Esophagus squamous epithelium (tissue), 4 donors: ENCODE measurements around the gene EGFL6.

Experiments
- POLR2A ChIP-seq, 4 donors: fragments of 450-650 bp; IDR thresholded peaks; one replicate each; pipeline ENCODE4 v1.6.1; 2017; ENCODE audit warnings: antibody characterized with exemption in 4 of 4, mild to moderate bottlenecking in 4 of 4, moderate library complexity in 3 of 4
- TF ChIP-seq, protein P1 (sequence below), 6 experiments: fragments of 450-650 bp in 4 of 6; fragments of 200-600 bp in 2 of 6; sonication (generic) in 2 of 6; IDR thresholded peaks; one replicate each; pipeline ENCODE4 v1.5.1; 2016 to 2019; ENCODE audit warnings: antibody characterized with exemption in 6 of 6, mild to moderate bottlenecking in 4 of 6, moderate library complexity in 4 of 6

DNA sequence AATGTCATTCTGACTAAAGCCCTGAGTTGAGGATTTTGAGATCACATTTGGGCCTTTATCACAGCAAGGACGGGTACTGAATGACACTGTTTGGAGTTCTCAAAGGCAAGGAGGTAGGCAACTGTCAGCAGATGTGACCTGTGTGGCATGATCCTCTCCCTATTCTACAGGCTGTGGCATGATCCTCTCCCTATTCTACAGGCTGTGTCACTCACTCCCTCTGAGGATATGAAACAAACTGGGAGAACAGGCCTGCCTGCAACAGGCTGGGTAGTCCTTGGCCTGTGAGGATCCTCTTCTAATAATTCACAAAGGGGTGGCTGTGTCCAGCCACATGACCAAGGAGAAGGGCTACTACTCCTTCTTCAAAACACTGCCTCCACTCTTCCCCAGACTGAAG, 68.6 kb downstream of the EGFL6 start:
- TF ChIP-seq, protein P1, sequence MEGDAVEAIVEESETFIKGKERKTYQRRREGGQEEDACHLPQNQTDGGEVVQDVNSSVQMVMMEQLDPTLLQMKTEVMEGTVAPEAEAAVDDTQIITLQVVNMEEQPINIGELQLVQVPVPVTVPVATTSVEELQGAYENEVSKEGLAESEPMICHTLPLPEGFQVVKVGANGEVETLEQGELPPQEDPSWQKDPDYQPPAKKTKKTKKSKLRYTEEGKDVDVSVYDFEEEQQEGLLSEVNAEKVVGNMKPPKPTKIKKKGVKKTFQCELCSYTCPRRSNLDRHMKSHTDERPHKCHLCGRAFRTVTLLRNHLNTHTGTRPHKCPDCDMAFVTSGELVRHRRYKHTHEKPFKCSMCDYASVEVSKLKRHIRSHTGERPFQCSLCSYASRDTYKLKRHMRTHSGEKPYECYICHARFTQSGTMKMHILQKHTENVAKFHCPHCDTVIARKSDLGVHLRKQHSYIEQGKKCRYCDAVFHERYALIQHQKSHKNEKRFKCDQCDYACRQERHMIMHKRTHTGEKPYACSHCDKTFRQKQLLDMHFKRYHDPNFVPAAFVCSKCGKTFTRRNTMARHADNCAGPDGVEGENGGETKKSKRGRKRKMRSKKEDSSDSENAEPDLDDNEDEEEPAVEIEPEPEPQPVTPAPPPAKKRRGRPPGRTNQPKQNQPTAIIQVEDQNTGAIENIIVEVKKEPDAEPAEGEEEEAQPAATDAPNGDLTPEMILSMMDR (IDR thresholded peaks at IDR 0.05), result no peak
- TF ChIP-seq POLR2A (IDR thresholded peaks at IDR 0.05), result no peak
